GM23248 (cell line): ENCODE measurements around the gene PNKD.

Source experiments
- EZH2 ChIP-seq: fragments of 200-600 bp; sonication (generic); IDR thresholded peaks from 2 replicates; pipeline ENCODE4 v1.6.1; 2018; ENCODE audit warnings: antibody characterized with exemption, mild to moderate bottlenecking; ENCODE audit not compliant: insufficient read depth, poor library complexity, severe bottlenecking
- EZH2phosphoT487 ChIP-seq: fragments of 200-600 bp; sonication (generic); IDR thresholded peaks from 2 replicates; pipeline ENCODE4 v1.6.1; 2018; ENCODE audit warnings: antibody characterized with exemption, moderate library complexity, mild to moderate bottlenecking, low read depth; ENCODE audit not compliant: insufficient read depth

DNA sequence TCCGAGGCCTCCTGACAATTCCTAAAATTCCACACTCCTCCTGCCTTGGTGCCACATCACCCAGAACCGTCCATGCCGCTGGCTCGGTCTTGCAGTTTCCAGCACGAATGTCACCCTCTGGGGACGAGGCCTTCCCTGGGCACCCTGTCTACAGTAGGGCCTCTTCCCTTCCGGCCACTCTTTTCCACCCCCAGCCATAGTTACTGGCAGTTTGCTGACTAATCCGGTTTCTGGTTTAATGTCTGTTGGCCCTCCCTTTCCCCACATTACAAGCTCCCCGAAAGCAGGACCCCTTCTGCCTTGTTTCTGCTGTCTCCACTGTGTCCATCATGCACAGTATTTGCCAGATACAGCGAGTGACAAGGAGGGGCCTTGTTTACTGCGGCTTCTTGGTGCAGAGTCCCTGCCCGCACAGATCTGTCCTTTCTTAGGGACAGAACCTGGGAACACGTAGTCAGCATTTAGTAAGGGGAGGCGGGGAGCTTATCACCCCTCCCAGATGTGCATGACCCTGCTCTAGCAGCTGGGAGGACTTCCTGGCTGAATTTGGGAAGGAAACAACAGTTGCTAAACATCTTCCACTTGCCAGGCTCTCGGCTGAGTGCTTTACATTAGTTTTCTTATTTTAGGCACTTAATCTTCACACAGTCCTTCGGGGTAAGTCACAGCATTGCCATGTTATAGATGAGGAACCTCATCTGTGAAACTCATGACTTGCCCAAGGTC lies 62.8 kb downstream of the PNKD start:
- TF ChIP-seq EZH2 (no peak), EZH2phosphoT487 (no peak)
